NCI-H1105 treated with DMSO at 0.1 percent for 48 hours (cell line): ENCODE data around the gene OSBPL8.

ENCODE experiments used
- DNase-seq: peaks from one replicate; lab custom pipeline; 2025; lab: John Stamatoyannopoulos, UW

Gene OSBPL8

GRCh38 chr12:76556368-76556767, 3.2 kb downstream of the OSBPL8 start:
- DNase-seq, result no peak

- DNase-seq, result no peak
These were observed 3.8 kb downstream of the OSBPL8 start for GRCh38 chr12:76555797-76556196.

- DNase-seq, result no peak
These were observed 4.3 kb downstream of the OSBPL8 start for GRCh38 chr12:76555231-76555767.

- DNase-seq, result no peak
These were observed 5.0 kb downstream of the OSBPL8 start for GRCh38 chr12:76554405-76555230.

- no peak for DNase-seq
These were observed 7.1 kb downstream of the OSBPL8 start for GRCh38 chr12:76552343-76552938.

GRCh38 chr12:76551482-76551888, 8.1 kb downstream of the OSBPL8 start:
- DNase-seq, result no peak

- DNase-seq, result no peak
These were observed 10.4 kb downstream of the OSBPL8 start for GRCh38 chr12:76549131-76549530.

GRCh38 chr12:76548222-76548837, 11.2 kb downstream of the OSBPL8 start:
- DNase-seq, result no peak

GRCh38 chr12:76547526-76547925, 12.0 kb downstream of the OSBPL8 start:
- DNase-seq, result no peak

- DNase-seq, result no peak
These were observed 12.7 kb downstream of the OSBPL8 start for GRCh38 chr12:76546889-76547288.

GRCh38 chr12:76545486-76545885, 14.1 kb downstream of the OSBPL8 start:
- DNase-seq, result no peak

- no peak for DNase-seq
These were observed 14.8 kb downstream of the OSBPL8 start for GRCh38 chr12:76544601-76545261.

GRCh38 chr12:76543813-76544347, 15.7 kb downstream of the OSBPL8 start:
- DNase-seq, result no peak

- DNase-seq, result no peak
These were observed 16.7 kb downstream of the OSBPL8 start for GRCh38 chr12:76542908-76543307.

GRCh38 chr12:76539727-76540126, 19.8 kb downstream of the OSBPL8 start:
- DNase-seq, result no peak

GRCh38 chr12:76537923-76538322, 21.6 kb downstream of the OSBPL8 start:
- no peak for DNase-seq

- no peak for DNase-seq
These were observed 23.0 kb downstream of the OSBPL8 start for GRCh38 chr12:76536546-76536945.

- DNase-seq, result no peak
These were observed 24.4 kb downstream of the OSBPL8 start for GRCh38 chr12:76535170-76535569.

GRCh38 chr12:76533331-76533730, 26.2 kb downstream of the OSBPL8 start:
- DNase-seq, result no peak

- DNase-seq, result no peak
These were observed 27.1 kb downstream of the OSBPL8 start for GRCh38 chr12:76532520-76532919.

- no peak for DNase-seq
These were observed 28.5 kb downstream of the OSBPL8 start for GRCh38 chr12:76531056-76531455.

- DNase-seq, result no peak
These were observed 29.1 kb downstream of the OSBPL8 start for GRCh38 chr12:76530516-76530915.
